Thoracic aorta (tissue), 2 donors: Measurements from ENCODE around the gene MMP14. TPM values are rescaled to one million over a fixed set of nuclear protein-coding genes. Genes with fewer than 3 reads are reported as not detected.
"Not testable (repeated sequence)": the region's sequence is repeated elsewhere in the genome, so short reads cannot be mapped to it uniquely, and the experiment has no call there.

ENCODE experiments used
- ATAC-seq: fragments of 150-250 bp; one replicate; pipeline ENCODE4 v1.8.0; 2017; ENCODE audit warnings: low read depth; ENCODE audit not compliant: insufficient number of reproducible peaks, low FRiP score
- DNase-seq: peaks from one replicate; pipeline ENCODE4 v3.0.0-alpha.2; 2020; ENCODE audit warnings: low spot score
- H3K27ac ChIP-seq, 2 donors: fragments of 200-600 bp; sonication (generic); 1 replicate in 1 of 2; 2 replicates in 1 of 2; pipeline ENCODE4 v1.5.1; 2016; ENCODE audit warnings: mild to moderate bottlenecking in 2 of 2, moderate library complexity in 2 of 2
- H3K27me3 ChIP-seq: fragments of 200-600 bp; sonication (generic); replicated peaks from 2 replicates; pipeline ENCODE4 v1.6.0; 2016; ENCODE audit warnings: mild to moderate bottlenecking; ENCODE audit not compliant: insufficient read depth
- H3K36me3 ChIP-seq: fragments of 200-600 bp; sonication (generic); one replicate; pipeline ENCODE4 v1.5.1; 2016
- H3K4me1 ChIP-seq, 2 donors: fragments of 200-600 bp; sonication (generic); 1 replicate in 1 of 2; 2 replicates in 1 of 2; pipeline versions ENCODE4 v1.5.1 to v1.6.0; 2016; ENCODE audit warnings: low read depth in 2 of 2, mild to moderate bottlenecking in 1 of 2; ENCODE audit not compliant: control insufficient read depth in 1 of 2
- H3K4me3 ChIP-seq: fragments of 200-600 bp; sonication (generic); 2 replicates; pipeline ENCODE4 v1.5.1; 2016; ENCODE audit warnings: mild to moderate bottlenecking
- H3K9me3 ChIP-seq: fragments of 200-600 bp; sonication (generic); 2 replicates; pipeline ENCODE4 v1.5.1; 2016
- total RNA-seq, 2 donors: library from RNA; depleted of rRNA; stranded (reverse); fragments of >200 nt; gene quantifications; one replicate each; pipeline versions ENCODE4 v1.1.0 to v1.2.3, GENCODE V29; 2016
- TF ChIP-seq, protein P1 (sequence below): fragments of 200-600 bp; sonication (generic); IDR thresholded peaks from one replicate; pipeline ENCODE4 v1.5.1; 2019; ENCODE audit warnings: antibody characterized with exemption

Gene MMP14
- total RNA-seq = 100 to 1,000 TPM; 160 to 182 TPM

DNA sequence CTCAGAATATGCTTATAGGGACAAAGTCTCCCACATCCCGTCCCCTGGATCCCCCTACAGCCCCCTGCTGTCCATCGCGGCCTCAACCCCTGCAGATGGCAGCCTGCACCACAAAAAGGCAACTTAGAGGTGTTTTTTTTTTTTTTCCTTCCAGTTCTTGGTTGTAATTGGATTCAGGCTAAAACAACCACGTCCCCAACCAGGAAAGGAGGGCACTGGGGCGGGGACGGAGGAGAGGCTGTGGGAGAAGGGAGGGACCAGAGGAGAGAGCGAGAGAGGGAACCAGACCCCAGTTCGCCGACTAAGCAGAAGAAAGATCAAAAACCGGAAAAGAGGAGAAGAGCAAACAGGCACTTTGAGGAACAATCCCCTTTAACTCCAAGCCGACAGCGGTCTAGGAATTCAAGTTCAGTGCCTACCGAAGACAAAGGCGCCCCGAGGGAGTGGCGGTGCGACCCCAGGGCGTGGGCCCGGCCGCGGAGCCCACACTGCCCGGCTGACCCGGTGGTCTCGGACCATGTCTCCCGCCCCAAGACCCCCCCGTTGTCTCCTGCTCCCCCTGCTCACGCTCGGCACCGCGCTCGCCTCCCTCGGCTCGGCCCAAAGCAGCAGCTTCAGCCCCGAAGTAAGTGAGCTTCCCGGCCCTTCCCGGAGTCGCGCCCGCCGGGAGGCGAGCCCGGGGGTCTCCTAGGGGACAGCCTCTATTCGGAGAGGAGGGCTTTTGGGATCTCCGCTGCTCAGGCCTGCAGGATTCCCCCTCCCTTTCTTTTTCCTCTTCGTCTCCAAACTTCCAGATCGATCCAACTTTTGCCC lies at the start of gene MMP14:
Gene MMP14 (plus strand): TSS at position 285 of the 813 bp plus-strand sequence. CDS start 233 bp downstream, at position 518.
- TF ChIP-seq, protein P1, sequence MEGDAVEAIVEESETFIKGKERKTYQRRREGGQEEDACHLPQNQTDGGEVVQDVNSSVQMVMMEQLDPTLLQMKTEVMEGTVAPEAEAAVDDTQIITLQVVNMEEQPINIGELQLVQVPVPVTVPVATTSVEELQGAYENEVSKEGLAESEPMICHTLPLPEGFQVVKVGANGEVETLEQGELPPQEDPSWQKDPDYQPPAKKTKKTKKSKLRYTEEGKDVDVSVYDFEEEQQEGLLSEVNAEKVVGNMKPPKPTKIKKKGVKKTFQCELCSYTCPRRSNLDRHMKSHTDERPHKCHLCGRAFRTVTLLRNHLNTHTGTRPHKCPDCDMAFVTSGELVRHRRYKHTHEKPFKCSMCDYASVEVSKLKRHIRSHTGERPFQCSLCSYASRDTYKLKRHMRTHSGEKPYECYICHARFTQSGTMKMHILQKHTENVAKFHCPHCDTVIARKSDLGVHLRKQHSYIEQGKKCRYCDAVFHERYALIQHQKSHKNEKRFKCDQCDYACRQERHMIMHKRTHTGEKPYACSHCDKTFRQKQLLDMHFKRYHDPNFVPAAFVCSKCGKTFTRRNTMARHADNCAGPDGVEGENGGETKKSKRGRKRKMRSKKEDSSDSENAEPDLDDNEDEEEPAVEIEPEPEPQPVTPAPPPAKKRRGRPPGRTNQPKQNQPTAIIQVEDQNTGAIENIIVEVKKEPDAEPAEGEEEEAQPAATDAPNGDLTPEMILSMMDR = peak; percentile 55
- H3K27me3 ChIP-seq = no peaks in the 10 kb centered on the region
- H3K27ac ChIP-seq = peak within 1 kb of the TSS; percentile 95 to 98
- peak; percentile 71 for ATAC-seq
- peak within 1 kb of the TSS; percentile 96 for H3K4me3 ChIP-seq
- peaks cover 16 to 35% of the 10 kb centered on the region in 2 donors for H3K4me1 ChIP-seq
- DNase-seq = peak; percentile 77
- no peaks in the 10 kb centered on the region for H3K9me3 ChIP-seq
- H3K36me3 ChIP-seq = peaks cover 9% of the 10 kb centered on the region

DNA sequence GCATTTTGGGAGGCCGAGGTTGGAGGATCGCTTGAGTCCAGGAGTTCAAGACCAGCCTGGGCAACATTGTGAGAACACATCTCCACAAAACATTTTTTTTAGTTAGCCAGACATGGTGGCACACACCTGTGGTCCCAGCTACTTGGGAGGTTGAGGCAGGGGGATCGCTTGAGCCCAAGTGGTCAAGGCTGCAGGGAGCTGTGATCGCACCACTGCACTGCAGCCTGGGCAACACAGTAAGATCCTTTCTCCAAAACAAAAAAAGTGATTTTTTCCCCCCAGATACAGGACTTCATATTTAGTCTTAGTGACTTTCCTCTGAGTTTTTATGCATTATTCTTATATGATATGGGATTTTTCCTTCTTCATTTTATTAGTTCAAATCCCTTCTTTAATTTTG lies 49.7 kb upstream of the MMP14 start:
- ATAC-seq (no peak), DNase-seq (no peak)
- H3K4me3 ChIP-seq = no peak overlapping the region
- H3K9me3 ChIP-seq = no peaks in the 10 kb centered on the region
- TF ChIP-seq, protein P1 = no peak
- H3K4me1 ChIP-seq = no peaks in the 10 kb centered on the region
- no peaks in the 10 kb centered on the region for H3K27me3 ChIP-seq
- no peaks in the 10 kb centered on the region for H3K36me3 ChIP-seq
- no peak overlapping the region for H3K27ac ChIP-seq

GRCh38 chr14:22791301-22791700 lies 45.1 kb upstream of the MMP14 start:
- Histone ChIP-seq H3K36me3 (no peaks in the 10 kb centered on the region), H3K4me1 (no peaks in the 10 kb centered on the region), H3K4me3 (no peak overlapping the region), H3K9me3 (no peaks in the 10 kb centered on the region), H3K27ac (no peak overlapping the region), H3K27me3 (no peaks in the 10 kb centered on the region)
- TF ChIP-seq, protein P1 = no peak
- no peak for DNase-seq
- no peak for ATAC-seq

- H3K4me3 ChIP-seq = no peak overlapping the region
- H3K4me1 ChIP-seq = no peaks in the 10 kb centered on the region
- H3K27me3 ChIP-seq = no peaks in the 10 kb centered on the region
- H3K27ac ChIP-seq = no peak overlapping the region
- no peak for ATAC-seq
- no peaks in the 10 kb centered on the region for H3K9me3 ChIP-seq
- TF ChIP-seq, protein P1 = no peak
- no peaks in the 10 kb centered on the region for H3K36me3 ChIP-seq
- no peak for DNase-seq
Observed at GRCh38 chr14:22792158-22792557, 44.2 kb upstream of the MMP14 start.

DNA sequence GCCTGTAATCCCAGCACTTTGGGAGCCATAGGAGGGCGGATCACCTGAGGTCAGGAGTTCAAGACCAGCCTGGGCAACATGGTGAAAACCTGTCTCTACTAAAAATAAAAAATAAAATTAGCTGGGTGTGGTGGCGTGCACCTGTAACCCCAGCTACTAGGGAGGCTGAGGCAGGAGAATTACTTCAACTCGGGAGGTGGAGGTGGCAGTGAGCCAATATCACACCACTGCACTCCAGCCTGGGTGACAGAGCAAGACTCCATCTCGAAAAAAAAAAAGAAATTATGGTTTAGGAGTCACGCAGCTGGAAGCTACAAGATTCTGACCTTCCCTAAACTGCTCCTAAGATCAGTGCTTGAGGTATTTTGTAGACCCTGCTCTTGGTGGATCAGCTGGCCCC lies 42.8 kb upstream of the MMP14 start:
- H3K4me3 ChIP-seq, H3K27me3 ChIP-seq, H3K4me1 ChIP-seq, H3K27ac ChIP-seq, DNase-seq, H3K36me3 ChIP-seq, ATAC-seq, H3K9me3 ChIP-seq: not testable (repeated sequence)
